Mucosa of stomach (tissue), 1 donor: Measurements from ENCODE around the gene ACBD4.

ENCODE experiments used
- H3K27me3 ChIP-seq: one replicate; pipeline ENCODE4 v1.7.0; 2013; ENCODE audit warnings: mild to moderate bottlenecking, low read length; ENCODE audit not compliant: control insufficient read depth, insufficient read depth
- H3K36me3 ChIP-seq: one replicate; pipeline ENCODE4 v1.7.0; 2013; ENCODE audit warnings: low read length; ENCODE audit not compliant: control insufficient read depth, insufficient read depth
- H3K4me1 ChIP-seq: one replicate; pipeline ENCODE4 v1.7.0; 2013; ENCODE audit warnings: mild to moderate bottlenecking, low read length; ENCODE audit not compliant: control insufficient read depth, insufficient read depth
- H3K4me3 ChIP-seq: one replicate; pipeline ENCODE4 v1.7.0; 2013; ENCODE audit warnings: low read length
- H3K9ac ChIP-seq: one replicate; pipeline ENCODE4 v1.7.0; 2013; ENCODE audit warnings: mild to moderate bottlenecking, low read length, moderate library complexity
- H3K9me3 ChIP-seq: one replicate; pipeline ENCODE4 v1.7.0; 2013; ENCODE audit warnings: mild to moderate bottlenecking, low read length, moderate library complexity; ENCODE audit not compliant: control insufficient read depth
- donor health status: Pancreatic carcinoma.

The ACBD4 gene

DNA sequence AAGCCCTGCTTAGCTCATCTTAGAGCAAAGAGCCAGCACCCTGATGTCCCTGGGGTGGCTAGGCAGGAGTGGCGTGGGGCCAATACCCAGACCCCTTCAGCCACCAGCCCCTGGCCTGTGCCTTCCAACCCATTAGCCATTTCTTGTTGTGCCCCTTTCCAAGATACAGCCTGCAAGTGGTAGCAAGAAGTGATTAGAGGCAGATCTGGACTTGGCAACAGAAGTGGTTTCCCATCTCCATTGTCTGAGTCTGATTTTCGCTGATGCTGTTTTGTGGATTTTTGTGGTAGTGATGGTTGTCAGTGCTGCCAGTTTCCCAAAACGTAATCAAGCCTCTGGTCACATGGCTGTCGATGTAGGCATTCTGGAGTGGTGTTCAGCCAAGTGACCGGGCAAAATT is 28.9 kb upstream of the ACBD4 start:
- Histone ChIP-seq H3K4me3 (no peak overlapping the region), H3K9ac (no peak overlapping the region), H3K4me1 (peaks cover 17% of the 10 kb centered on the region), H3K27me3 (no peaks in the 10 kb centered on the region), H3K9me3 (no peaks in the 10 kb centered on the region), H3K36me3 (peaks cover 30% of the 10 kb centered on the region)

DNA sequence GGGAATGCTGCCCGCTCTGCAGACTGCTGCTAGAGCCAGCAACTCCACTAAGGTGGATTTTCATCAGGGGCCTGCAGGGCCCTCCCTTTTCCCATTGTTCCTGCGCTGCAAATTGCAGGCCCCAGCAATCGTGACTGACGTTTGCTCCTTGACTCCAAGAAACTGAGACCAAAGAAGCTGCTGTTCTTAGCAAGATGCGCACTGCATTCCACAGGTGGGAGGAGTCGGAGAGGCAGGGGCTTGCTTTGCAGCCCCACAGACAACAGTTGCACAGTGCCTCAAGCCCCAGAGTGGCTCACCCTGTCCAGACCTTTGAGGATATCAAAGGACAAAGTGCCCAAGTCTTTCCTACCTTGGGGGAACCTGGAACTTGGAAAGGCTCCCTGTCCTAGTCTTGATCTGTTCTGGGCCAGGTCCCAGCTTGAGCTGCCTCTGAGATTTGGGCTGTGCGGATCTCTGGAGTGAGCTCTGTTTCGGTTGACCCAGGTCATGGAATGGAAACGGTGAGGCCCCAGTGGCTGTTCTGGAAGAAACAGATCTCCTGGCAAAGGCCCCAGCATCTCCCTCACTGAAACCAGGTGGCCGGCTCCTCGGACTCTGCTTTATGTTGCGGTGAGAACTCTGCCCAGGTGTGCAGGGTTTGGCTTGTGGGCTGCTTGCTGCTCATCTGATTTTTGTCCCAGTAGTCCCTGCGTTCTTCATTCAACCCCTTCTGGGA is 28.0 kb upstream of the ACBD4 start:
- Histone ChIP-seq H3K27me3 (no peaks in the 10 kb centered on the region), H3K4me3 (no peak overlapping the region), H3K4me1 (peaks cover 14% of the 10 kb centered on the region), H3K9me3 (no peaks in the 10 kb centered on the region), H3K9ac (no peak overlapping the region), H3K36me3 (peaks cover 34% of the 10 kb centered on the region)

DNA sequence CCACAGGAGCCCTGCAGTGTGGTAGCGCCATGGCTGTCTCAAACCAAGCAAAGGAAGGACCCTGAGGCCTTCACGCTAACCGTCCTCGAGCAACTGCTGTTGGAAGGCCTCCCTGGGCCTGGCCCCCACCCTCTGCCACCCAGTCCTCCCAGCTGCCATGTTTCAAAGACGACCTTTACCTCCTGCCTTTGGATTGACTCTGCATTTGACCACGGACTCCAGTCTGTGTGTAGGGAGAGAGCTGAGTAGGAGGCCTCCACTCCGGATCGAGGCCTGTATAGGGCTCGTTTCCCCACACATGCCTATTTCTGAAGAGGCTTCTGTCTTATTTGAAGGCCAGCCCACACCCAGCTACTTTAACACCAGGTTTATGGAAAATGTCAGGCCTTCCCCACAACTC is 27.4 kb upstream of the ACBD4 start:
- Histone ChIP-seq H3K36me3 (peaks cover 30% of the 10 kb centered on the region), H3K9ac (no peak overlapping the region), H3K9me3 (no peaks in the 10 kb centered on the region), H3K27me3 (no peaks in the 10 kb centered on the region), H3K4me1 (peaks cover 8% of the 10 kb centered on the region), H3K4me3 (no peak overlapping the region)

DNA sequence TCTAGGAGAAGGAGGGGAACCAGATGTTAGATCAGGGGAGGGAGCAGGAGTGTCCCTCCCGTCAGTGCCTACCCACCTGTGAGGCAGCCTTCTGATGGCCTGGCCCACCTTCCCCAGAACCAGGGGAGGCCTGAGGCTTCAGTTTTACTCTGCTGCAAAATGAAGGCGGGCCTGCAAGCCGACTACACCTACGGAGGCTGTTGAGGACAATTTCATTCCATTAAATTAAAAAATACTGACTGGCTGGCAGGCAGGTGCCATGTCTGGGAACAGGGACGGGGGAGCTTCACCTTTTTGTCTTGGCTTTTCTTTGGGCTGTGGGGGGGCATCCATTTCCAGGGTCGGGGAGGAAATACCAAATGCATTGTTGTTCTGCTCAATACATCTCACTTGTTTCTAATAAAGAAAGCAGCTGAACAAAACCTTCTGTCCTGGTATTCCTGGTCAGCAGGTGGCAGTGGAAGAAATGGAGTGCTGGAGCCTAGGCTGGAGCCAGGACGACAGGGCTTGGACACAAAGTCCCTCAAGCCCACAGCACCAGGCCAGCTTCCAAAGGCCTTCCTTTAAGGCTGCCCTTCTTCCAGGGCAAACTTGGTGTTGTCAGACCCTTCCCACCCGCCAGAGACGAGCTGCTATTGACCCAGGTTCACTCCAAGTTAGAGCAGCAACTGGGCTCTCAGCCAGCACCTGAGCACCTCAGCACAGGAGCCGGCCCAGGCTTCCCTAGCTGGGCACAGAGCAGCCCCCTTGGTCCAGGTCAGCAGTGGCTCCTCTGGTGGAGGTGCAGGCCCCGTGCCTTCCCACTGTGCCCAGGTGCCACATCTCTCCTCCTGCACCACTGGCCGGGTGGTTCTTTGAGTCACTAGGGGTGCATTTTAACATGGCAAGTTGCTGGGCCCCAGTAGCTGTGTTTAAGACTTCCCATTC is 26.6 kb upstream of the ACBD4 start:
- Histone ChIP-seq H3K27me3 (no peaks in the 10 kb centered on the region), H3K9me3 (no peaks in the 10 kb centered on the region), H3K4me3 (no peak overlapping the region), H3K4me1 (peaks cover 5% of the 10 kb centered on the region), H3K36me3 (peaks cover 28% of the 10 kb centered on the region), H3K9ac (no peak overlapping the region)

DNA sequence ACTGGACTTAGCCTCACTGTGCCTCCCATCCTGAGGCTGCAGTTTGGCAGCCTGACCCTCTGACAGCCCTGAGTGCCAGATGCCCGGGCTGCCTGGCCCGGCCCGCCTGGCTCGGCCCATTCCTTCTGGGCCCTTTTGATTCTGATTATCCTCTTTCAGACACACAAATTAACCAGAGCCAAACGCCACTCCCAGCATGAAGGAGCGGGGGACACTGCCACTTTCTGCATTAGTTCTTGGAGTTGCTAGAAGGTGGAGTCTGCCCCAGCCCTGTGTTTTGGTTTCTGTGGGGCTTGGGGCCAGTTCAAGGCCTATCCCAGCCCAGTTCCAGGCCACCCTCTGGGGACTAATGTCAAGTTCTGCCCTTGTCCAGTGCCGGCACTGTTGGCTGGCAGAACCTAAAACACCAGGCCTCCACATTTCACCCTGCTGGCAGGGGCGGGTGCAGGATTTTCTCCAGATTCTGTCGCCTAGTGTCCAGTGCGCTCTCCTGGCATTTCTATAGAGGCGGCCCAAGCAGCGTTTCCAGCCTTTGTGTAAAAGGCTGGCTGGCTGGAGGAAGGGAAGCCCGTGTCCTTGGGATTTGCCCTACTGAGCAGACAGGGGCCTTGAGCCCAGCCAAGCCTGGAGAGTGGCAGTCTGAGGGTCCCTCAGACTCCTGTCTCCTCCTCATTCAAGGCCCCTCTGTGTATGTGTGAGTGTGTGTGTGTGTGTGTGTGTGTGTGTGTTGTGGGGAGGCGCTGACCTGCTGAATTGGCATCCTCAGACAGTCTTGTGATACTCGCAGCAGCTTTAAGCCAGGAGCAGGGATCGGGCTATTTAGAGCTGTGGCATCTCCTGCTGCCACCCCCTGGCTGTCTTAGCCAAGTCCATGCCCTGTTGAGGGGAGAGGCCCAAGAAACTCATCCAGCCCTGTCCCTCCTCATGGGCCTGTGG is 24.5 kb upstream of the ACBD4 start:
- no peak overlapping the region for H3K4me3 ChIP-seq
- no peaks in the 10 kb centered on the region for H3K27me3 ChIP-seq
- H3K9me3 ChIP-seq: no peaks in the 10 kb centered on the region
- H3K36me3 ChIP-seq: peaks cover 22% of the 10 kb centered on the region
- peaks cover 5% of the 10 kb centered on the region for H3K4me1 ChIP-seq
- no peak overlapping the region for H3K9ac ChIP-seq

DNA sequence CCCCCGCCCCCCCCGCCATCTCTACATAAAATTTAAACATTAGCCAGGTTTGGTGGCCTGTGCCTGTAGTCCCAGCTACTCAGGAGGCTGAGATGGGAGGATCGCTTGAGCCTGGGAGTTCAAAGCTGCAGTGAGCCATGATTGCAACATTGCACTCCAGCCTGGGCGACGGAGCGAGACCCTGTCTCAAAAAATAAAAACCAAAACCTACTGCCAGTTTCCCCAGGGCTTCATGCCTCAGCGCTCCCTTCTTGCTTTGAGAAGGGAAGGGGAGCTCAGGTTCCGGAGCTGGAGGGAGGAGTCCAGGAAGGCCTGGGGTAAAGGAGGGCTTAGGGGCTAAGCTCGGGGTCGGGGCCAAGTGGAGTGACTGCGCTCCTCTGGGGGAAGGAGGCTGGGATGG is 23.6 kb upstream of the ACBD4 start:
- H3K9me3 ChIP-seq: no peaks in the 10 kb centered on the region
- peaks cover 5% of the 10 kb centered on the region for H3K4me1 ChIP-seq
- H3K9ac ChIP-seq: no peak overlapping the region
- H3K36me3 ChIP-seq: peaks cover 13% of the 10 kb centered on the region
- no peak overlapping the region for H3K4me3 ChIP-seq
- H3K27me3 ChIP-seq: no peaks in the 10 kb centered on the region

DNA sequence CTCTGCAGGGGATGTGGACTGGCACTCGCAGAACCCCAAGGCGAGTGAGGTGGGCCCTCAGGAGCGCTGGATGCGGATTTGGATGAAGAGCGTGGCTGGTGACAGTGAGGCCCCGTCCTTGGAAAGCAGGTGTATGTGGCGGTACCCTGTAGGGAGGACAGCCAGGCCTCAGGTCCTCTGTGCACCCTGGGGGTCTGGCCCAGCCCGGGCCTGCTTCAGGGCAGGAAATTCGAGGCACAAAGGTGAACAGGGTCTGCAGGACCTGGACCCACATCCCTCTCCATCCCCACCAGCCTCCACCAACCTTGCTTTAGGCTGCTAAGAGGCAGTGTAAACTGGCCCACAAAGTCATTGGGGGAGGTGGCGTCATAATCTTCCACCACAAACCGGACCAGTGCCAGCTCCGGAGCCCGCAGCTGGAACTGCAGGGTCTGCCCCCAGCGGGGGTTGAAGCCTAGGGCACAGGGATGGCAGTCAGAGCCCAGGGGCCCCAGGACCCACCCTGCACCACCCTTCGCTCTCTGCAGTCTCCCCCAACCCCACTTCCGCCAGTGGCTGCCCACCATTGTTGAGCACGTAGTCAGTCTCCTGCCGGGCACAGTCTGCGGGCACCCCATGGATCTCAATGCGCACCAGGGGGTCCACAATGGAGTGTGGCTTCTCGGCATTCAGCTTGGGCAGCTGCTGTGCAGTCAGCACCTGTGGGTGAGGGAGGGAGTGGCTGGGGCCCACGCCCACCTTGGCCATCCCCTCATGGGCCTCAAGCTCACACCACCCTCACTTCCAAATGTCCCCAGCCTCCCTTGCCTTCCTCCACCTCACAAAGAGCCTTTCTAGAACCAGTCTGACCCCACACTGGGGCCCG is 22.7 kb upstream of the ACBD4 start:
- Histone ChIP-seq H3K9me3 (no peaks in the 10 kb centered on the region), H3K4me1 (peaks cover 5% of the 10 kb centered on the region), H3K4me3 (no peak overlapping the region), H3K36me3 (peaks cover 9% of the 10 kb centered on the region), H3K9ac (no peak overlapping the region), H3K27me3 (no peaks in the 10 kb centered on the region)

DNA sequence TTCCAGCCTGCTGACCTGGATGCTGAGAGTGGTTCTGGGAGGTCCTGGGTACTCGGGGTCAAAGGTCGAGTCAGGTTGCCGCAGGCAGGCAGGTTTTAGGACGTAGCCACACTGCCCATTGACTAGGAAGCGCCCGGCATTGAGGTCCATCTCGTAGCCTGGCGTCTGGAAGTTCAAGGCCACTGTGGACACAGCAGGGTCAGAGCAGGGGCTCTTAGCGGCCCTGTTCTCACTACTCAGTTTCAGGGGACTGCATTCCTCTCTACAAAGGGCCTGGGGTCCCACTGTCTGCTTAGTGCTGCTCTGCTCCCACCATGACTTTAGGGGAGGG is 22.1 kb upstream of the ACBD4 start:
- Histone ChIP-seq H3K4me3 (no peak overlapping the region), H3K36me3 (peaks cover 9% of the 10 kb centered on the region), H3K9me3 (no peaks in the 10 kb centered on the region), H3K9ac (no peak overlapping the region), H3K27me3 (no peaks in the 10 kb centered on the region), H3K4me1 (peaks cover 5% of the 10 kb centered on the region)

DNA sequence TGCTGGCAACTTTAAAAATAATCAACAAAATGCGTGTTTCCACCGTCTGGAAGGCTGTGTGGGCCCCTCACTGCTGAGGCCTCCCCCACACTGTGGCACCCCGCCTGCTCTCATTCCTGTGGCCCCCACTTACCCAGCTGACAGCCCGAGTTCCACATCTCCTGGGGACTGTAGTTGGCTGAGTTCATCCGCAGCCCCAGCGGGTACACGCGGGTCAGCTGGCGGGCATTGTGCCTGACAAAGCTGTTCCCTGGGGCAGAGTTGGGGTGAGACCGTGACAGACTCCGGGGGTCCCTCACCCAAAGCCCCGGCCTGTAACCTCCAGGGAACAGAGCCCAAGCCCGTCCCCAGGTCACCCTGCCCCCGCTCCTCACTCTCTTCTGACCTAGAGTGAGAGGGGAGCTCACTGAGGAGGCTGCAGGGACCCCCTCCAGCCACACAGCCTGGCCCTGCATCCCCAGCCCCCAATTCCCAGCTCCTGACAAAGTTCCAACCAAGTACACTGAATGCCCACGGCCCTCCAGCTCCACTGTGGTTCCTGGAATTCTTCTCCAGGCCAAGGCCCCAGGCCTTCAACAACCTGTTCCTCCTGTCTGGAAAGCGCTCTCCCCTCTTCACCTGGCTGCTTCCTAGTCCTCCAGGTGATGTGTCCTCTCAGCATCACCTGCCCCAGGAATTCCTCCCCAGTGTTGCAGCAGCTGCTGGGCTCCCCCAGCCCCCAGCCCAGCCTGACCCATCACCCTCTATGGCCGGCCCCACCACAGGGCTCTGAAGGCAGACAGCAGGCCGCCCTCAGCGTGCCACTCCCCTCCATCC is 21.2 kb upstream of the ACBD4 start:
- no peaks in the 10 kb centered on the region for H3K4me1 ChIP-seq
- no peaks in the 10 kb centered on the region for H3K9me3 ChIP-seq
- H3K27me3 ChIP-seq: no peaks in the 10 kb centered on the region
- H3K4me3 ChIP-seq: no peak overlapping the region
- no peak overlapping the region for H3K9ac ChIP-seq
- peaks cover 9% of the 10 kb centered on the region for H3K36me3 ChIP-seq

DNA sequence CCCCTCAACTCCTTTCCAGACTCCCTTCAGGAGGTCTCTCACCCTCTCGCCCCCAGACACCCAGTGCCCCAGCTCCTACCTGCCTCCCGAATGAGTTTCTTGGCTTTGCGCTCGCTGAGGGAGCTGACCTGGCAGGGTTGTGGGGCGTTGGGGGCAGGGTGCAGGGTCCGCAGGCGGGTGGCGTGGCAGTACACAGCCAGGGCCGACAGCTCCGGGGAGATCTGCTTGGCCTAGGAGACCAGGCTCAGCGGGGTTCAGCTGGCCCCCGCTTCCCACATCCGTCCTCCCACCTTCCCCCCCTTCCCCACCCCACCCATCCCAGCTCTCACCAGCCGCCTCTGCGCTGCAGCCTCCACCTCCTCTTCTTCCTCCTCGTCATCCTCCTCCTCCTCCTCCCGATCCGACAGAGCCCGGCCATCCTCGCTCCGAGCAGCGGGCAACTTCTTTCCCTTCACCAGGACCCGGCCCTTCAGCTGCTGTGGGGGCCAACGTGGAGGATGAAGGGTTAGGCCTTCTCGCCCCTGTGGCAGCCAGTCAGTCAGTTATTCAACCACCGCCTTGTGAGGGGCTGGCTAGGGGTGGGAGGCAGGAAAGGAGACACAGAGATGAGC is 20.4 kb upstream of the ACBD4 start:
- H3K4me3 ChIP-seq: no peak overlapping the region
- H3K4me1 ChIP-seq: no peaks in the 10 kb centered on the region
- no peaks in the 10 kb centered on the region for H3K9me3 ChIP-seq
- H3K27me3 ChIP-seq: no peaks in the 10 kb centered on the region
- peaks cover 9% of the 10 kb centered on the region for H3K36me3 ChIP-seq
- no peak overlapping the region for H3K9ac ChIP-seq
